ENCODE measurements around the gene PKP2.

Gene PKP2

DNA sequence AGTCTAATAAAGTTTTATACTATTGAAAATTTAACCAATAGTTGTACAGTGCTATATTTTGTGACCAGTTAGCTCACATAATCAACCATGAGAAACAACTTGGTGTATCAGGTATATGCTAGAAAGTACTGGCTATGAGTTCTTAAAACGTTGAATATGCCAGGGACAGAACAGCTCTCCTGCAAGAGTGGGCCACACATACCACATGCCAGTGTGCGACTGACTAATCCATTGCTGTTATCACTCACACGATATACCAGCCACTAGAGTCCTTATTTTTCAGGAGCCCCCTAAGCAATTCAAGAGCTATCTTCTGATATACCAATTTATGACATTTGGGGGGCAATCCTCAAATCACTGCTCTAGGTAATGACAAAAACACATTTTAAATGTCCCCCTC is 9.5 kb downstream of the PKP2 start:
- TF ChIP-seq, protein P1, sequence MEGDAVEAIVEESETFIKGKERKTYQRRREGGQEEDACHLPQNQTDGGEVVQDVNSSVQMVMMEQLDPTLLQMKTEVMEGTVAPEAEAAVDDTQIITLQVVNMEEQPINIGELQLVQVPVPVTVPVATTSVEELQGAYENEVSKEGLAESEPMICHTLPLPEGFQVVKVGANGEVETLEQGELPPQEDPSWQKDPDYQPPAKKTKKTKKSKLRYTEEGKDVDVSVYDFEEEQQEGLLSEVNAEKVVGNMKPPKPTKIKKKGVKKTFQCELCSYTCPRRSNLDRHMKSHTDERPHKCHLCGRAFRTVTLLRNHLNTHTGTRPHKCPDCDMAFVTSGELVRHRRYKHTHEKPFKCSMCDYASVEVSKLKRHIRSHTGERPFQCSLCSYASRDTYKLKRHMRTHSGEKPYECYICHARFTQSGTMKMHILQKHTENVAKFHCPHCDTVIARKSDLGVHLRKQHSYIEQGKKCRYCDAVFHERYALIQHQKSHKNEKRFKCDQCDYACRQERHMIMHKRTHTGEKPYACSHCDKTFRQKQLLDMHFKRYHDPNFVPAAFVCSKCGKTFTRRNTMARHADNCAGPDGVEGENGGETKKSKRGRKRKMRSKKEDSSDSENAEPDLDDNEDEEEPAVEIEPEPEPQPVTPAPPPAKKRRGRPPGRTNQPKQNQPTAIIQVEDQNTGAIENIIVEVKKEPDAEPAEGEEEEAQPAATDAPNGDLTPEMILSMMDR (IDR thresholded peaks at IDR 0.05; ENCODE audit: insufficient read depth, low read length) = no peak
- no peak for TF ChIP-seq POLR2AphosphoS5 (IDR thresholded peaks at IDR 0.05; ENCODE audit: low read depth)
- no peak for TF ChIP-seq SPI1 (IDR thresholded peaks at IDR 0.05; ENCODE audit: borderline replicate concordance, low read depth)
- TF ChIP-seq, protein P2, sequence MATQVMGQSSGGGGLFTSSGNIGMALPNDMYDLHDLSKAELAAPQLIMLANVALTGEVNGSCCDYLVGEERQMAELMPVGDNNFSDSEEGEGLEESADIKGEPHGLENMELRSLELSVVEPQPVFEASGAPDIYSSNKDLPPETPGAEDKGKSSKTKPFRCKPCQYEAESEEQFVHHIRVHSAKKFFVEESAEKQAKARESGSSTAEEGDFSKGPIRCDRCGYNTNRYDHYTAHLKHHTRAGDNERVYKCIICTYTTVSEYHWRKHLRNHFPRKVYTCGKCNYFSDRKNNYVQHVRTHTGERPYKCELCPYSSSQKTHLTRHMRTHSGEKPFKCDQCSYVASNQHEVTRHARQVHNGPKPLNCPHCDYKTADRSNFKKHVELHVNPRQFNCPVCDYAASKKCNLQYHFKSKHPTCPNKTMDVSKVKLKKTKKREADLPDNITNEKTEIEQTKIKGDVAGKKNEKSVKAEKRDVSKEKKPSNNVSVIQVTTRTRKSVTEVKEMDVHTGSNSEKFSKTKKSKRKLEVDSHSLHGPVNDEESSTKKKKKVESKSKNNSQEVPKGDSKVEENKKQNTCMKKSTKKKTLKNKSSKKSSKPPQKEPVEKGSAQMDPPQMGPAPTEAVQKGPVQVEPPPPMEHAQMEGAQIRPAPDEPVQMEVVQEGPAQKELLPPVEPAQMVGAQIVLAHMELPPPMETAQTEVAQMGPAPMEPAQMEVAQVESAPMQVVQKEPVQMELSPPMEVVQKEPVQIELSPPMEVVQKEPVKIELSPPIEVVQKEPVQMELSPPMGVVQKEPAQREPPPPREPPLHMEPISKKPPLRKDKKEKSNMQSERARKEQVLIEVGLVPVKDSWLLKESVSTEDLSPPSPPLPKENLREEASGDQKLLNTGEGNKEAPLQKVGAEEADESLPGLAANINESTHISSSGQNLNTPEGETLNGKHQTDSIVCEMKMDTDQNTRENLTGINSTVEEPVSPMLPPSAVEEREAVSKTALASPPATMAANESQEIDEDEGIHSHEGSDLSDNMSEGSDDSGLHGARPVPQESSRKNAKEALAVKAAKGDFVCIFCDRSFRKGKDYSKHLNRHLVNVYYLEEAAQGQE (IDR thresholded peaks at IDR 0.05; ENCODE audit: insufficient replicate concordance, low read depth) = no peak
- TF ChIP-seq GABPA (IDR thresholded peaks at IDR 0.05; ENCODE audit: low read depth) = no peak
- DNase-seq (ENCODE audit: low read depth in 1 of 2, low spot score in 1 of 2) = no peak
- Histone ChIP-seq H3K27me3 (ENCODE audit: insufficient read depth, poor library complexity, severe bottlenecking) (peaks cover 3% of the 10 kb centered on the region), H3K4me3 (replicated peaks; ENCODE audit: insufficient read depth, low read length) (no peak overlapping the region), H3K27ac (replicated peaks) (no peak overlapping the region)

DNA sequence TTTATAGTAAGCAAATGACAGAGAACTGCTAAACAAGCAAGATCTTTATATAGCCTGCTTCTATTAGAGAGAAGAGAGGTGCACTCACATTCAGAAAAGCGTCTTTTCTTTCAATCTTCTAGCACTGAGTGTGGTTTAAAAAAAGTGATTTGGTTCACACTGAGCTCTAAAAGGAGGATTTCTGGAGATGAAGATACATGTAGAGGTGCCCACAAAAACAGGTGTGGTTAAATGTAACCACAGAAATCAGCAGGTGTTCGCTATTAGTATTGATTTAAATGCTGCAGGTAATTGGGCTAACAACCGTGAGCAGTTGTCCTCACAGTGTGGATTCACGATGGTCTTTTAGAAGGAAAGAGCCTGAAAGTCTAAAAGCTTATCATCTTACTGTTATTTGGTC is 10.7 kb downstream of the PKP2 start:
- Histone ChIP-seq H3K27ac (replicated peaks) (no peak overlapping the region), H3K27me3 (ENCODE audit: insufficient read depth, poor library complexity, severe bottlenecking) (peaks cover 3% of the 10 kb centered on the region), H3K4me3 (replicated peaks; ENCODE audit: insufficient read depth, low read length) (no peak overlapping the region)
- DNase-seq (ENCODE audit: low read depth in 1 of 2, low spot score in 1 of 2) = no peak
- TF ChIP-seq, protein P1 (IDR thresholded peaks at IDR 0.05; ENCODE audit: insufficient read depth, low read length) = no peak
- TF ChIP-seq, protein P2 (IDR thresholded peaks at IDR 0.05; ENCODE audit: insufficient replicate concordance, low read depth) = no peak
- TF ChIP-seq POLR2AphosphoS5 (IDR thresholded peaks at IDR 0.05; ENCODE audit: low read depth) (no peak), GABPA (IDR thresholded peaks at IDR 0.05; ENCODE audit: low read depth) (no peak), SPI1 (IDR thresholded peaks at IDR 0.05; ENCODE audit: borderline replicate concordance, low read depth) (no peak)

DNA sequence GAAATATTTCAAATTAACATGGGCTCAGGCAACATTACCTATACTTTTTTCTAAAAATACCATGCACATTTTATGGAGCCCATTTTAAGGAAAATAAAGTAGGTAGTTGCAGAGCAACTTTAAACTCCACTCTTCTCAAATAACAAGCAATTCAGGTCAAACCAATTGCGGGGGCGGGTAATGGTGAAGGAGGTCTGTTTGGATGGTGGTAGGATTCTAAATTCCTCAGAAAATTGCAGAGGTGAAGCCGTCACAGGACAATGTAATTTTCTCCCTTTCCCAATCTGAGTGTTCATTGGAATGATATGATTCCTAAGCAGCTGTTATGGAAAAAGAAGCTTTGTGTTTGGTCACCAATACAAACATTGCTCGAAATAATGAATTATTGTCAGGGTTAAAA is 11.6 kb downstream of the PKP2 start:
- Histone ChIP-seq H3K27ac (replicated peaks) (no peak overlapping the region), H3K27me3 (ENCODE audit: insufficient read depth, poor library complexity, severe bottlenecking) (peaks cover 6% of the 10 kb centered on the region), H3K4me3 (replicated peaks; ENCODE audit: insufficient read depth, low read length) (no peak overlapping the region)
- TF ChIP-seq POLR2AphosphoS5 (IDR thresholded peaks at IDR 0.05; ENCODE audit: low read depth) = no peak
- no peak for TF ChIP-seq GABPA (IDR thresholded peaks at IDR 0.05; ENCODE audit: low read depth)
- TF ChIP-seq, protein P1 (IDR thresholded peaks at IDR 0.05; ENCODE audit: insufficient read depth, low read length) = no peak
- TF ChIP-seq, protein P2 (IDR thresholded peaks at IDR 0.05; ENCODE audit: insufficient replicate concordance, low read depth) = no peak
- TF ChIP-seq SPI1 (IDR thresholded peaks at IDR 0.05; ENCODE audit: borderline replicate concordance, low read depth) = no peak
- DNase-seq (ENCODE audit: low read depth in 1 of 2, low spot score in 1 of 2) = no peak
